RCC 7860 (cell line): ENCODE data around the gene LSM11.

Experiments
- DNase-seq: peaks from one replicate; pipeline ENCODE4 v3.0.0-alpha.2; 2015; ENCODE audit warnings: low spot score
- FAIRE-seq: peaks from 2 replicates; lab custom pipeline; 2012; peaks lifted over from hg19 to GRCh38; lab: Jason Lieb, UNC

LSM11 gene

GRCh38 chr5:157732596-157733262 is 10.8 kb upstream of the LSM11 start:
- DNase-seq (no peak), FAIRE-seq (no peak)

GRCh38 chr5:157734436-157734835 is 9.1 kb upstream of the LSM11 start:
- FAIRE-seq (no peak), DNase-seq (no peak)

GRCh38 chr5:157735991-157736390 is 7.5 kb upstream of the LSM11 start:
- DNase-seq = no peak
- no peak for FAIRE-seq

GRCh38 chr5:157739388-157740228 is 3.9 kb upstream of the LSM11 start:
- DNase-seq = no peak
- FAIRE-seq = no peak

GRCh38 chr5:157740229-157740610 is 3.3 kb upstream of the LSM11 start:
- FAIRE-seq (no peak), DNase-seq (peak; percentile 16)

GRCh38 chr5:157741131-157741530 is 2.4 kb upstream of the LSM11 start:
- DNase-seq (no peak), FAIRE-seq (no peak)

- no peak for DNase-seq
Observed at GRCh38 chr5:157744051-157745011, 819 bp downstream of the LSM11 start.

GRCh38 chr5:157745041-157745456 is 1.5 kb downstream of the LSM11 start:
- FAIRE-seq (no peak), DNase-seq (no peak)

More at GRCh38 chr5:157744051-157745011, 819 bp downstream of the LSM11 start:
- no peak for FAIRE-seq

GRCh38 chr5:157747173-157747740 is 3.7 kb downstream of the LSM11 start:
- FAIRE-seq (no peak), DNase-seq (no peak)

GRCh38 chr5:157747766-157748700 is 4.5 kb downstream of the LSM11 start:
- FAIRE-seq (no peak), DNase-seq (no peak)

- peak; percentile 37 for DNase-seq
- FAIRE-seq = no peak
Observed at GRCh38 chr5:157748760-157749461, 5.4 kb downstream of the LSM11 start.

GRCh38 chr5:157749462-157749799 is 5.9 kb downstream of the LSM11 start:
- FAIRE-seq (no peak), DNase-seq (no peak)

- DNase-seq (no peak), FAIRE-seq (no peak)
Observed at GRCh38 chr5:157750320-157750719, 6.8 kb downstream of the LSM11 start.

GRCh38 chr5:157756122-157756521 is 12.6 kb downstream of the LSM11 start:
- FAIRE-seq = no peak

GRCh38 chr5:157758706-157759105 is 15.2 kb downstream of the LSM11 start:
- DNase-seq (no peak), FAIRE-seq (no peak)

More at GRCh38 chr5:157756122-157756521, 12.6 kb downstream of the LSM11 start:
- no peak for DNase-seq

GRCh38 chr5:157761690-157762621 is 18.4 kb downstream of the LSM11 start:
- FAIRE-seq = no peak
- peak; percentile 52 for DNase-seq

GRCh38 chr5:157764531-157764930 is 21.0 kb downstream of the LSM11 start:
- DNase-seq (no peak), FAIRE-seq (no peak)

GRCh38 chr5:157766442-157766841 is 22.9 kb downstream of the LSM11 start:
- no peak for FAIRE-seq
- no peak for DNase-seq
